Activated CD4-positive, alpha-beta T cell treated with anti-CD3 and anti-CD28 coated beads, Interleukin-2, amount 50 U/mL, for 16 hours (primary cell): ENCODE results near the gene CPZ.
"Not testable (repeated sequence)": the region's sequence is repeated elsewhere in the genome, so short reads cannot be mapped to it uniquely, and the experiment has no call there.

Experiments
- DNase-seq: peaks from one replicate; pipeline ENCODE4 v3.0.0-alpha.2; 2020

Gene CPZ

DNA sequence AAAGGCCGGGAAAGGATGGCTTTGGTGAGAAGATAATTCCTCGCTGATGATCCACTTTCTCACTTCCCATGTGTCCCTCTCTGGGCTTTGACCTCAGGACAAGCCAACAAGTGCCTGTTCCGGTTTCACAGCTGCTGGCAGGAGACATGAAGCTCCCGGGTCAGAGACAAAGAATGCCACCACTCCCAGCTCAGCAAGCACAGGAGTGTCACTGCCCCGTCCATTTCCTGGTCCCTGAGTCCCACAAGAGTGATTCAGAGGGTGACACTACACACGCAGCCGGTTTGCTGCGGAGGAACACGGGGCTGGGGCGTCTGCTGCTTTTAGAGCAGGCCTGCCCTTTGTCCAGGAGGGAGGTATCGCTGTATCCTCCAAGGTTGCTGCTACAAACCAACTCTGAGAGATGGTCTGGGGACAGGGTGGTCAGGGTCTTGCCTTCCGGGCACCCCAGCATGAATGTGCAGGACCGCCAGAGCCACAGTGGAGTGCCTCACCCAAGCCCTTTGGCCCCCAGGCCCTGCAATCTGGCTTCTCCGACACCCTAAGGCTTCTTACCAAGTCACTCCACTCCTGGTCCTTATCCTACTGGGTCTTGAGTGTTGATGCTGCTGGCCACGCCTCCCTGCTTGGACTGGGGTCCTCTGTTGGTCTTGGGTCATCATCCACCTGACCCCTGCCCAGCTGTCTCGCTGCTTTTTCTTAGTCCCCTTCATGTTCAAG is 49.5 kb downstream of the CPZ start:
- DNase-seq = no peak

DNA sequence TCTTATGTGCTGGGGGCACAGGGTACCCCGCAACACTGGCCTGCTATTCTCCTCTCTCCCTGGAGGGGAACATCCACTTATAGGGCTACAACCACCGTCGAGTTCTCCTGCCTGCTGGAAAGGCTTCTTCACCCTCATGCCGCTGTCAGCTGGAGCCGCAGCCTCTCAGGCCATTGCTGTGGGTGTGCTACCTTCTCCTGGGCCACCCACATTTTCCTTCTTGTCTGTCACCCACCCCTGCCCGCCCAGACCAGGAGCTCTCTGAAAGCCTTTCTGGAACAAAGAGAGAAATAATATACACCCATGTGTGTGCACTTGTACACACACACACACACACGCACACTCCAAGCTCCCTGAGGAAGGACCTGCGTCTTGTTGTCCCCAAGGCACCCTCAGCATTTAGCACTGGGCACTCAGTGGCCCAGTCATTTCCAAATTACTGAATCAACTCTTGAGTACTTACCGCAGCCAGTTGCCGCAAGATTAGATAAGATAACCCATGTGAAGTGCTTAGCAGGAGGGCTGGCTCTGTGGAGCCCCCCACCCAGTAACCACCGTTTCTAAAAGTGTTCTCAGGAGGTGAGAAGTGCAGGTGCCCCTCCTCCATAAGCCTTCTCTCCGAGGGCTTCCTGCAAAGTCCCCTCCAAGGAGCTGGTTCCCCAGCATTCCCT is 50.2 kb downstream of the CPZ start:
- DNase-seq = no peak

DNA sequence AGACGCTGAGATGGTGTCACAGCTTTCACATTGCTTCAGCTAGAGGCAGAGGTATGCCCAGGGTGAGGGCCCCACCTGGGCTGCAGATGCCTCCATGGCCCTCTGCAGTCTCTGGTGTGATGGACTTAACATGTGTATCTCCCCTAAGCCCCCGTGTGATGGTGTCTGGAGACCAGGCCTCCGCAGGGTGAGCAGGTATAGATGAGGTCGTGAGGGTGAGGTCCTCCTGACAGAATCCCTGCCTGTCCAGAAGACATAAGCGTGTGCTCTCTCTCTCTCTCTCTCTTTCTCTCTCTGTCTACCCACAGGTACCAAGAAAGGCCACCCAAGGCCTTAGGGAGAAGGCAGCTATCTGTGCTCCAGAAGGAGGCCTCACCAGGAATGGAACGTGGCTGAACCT is 50.9 kb downstream of the CPZ start:
- DNase-seq = no peak

DNA sequence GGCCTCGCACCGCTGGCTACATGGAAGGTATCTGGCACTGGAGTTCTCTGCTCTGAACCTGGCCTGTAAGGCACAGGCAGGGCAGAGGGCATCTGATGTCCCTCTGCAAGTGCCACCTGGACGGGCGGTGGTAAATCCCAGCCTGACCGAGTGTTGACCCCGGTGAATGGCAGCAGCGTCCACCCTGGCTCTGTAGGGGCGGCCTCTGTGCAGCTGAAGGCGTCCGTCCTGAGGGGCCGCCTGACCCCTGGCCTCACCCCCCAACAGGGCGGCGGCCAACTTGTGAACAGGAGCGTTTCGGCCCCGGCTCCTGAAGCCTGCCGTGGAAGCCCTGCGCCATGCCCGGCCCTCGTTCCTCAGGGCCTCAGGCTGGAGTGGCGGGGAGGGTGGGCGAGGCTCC is 51.4 kb downstream of the CPZ start:
- DNase-seq = no peak

DNA sequence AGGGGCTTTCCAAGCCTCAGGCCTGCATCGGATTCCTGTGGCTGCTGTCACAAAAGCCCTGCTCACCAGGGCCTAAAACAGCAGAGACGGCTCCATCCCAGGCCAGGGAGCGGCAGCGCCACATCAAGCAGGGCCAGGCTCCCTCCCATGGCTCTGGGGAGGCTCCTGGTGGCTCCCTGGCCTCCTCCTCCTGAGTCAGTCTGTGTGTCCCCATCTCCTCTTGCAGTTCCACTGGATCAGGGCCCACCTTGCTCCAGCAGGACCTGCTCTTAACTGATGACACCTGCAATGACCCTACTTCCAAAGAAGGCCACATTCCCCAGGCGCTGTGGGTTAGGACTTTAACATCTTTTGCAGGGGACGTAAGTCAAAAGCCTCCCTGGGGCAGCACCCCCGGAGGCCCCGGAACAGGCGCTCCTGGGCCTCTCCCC is 51.9 kb downstream of the CPZ start:
- no peak for DNase-seq

DNA sequence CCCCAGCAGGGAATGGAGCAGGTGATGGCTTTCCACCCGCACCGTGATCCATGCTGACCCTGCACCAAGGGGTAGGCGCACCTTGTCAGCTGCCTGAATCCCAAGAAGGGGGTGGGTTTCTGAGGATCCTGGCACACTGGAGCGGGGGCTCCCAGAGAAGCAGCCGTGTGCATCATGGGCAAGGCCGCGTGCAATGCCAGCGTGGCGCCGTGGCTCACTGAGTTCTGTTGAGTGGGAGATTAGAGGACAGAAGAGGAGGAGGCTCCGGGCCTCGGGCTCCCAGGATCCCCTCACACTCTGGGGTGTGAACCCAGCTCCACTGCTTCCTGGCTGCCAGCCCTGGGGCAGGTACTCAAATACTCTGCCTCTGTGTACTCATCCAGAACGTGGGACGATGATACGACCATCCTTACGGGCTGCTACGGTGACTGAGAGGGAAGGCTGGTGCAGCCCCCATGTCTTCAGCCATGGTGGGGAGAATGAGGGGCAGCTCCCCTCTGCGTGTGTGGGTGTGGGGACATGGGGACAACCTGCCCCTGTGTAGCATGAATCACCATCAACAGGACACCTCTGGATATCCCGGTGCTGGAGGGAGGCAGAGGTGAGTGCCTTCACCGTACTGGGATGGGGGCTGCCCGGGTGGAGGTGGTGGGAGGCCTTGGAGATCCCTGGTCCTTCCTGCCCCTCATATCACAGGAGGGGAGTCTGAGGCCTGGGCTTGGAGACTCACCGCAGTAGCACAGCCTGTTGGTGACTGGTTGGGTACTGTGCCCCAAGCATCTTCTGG is 52.6 kb downstream of the CPZ start:
- DNase-seq = no peak

DNA sequence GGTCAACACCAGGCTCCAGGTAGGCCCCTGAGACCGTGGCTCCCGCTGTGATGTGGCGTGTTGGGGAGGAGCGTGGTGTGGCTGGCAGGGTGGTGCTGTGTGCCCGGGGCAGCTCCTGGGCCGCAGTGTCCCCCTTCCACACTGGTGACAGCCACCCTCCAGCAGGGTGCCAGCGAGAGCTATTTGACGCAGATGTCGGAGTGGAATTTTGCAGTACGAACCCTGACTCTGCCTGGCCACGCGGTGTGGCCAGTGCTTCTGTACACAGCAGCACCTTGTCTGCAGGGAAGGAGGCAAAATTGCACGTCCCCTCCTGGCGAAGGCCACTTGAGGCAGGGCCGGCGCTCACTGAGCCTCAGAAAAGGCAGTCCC is 53.2 kb downstream of the CPZ start:
- DNase-seq = no peak

DNA sequence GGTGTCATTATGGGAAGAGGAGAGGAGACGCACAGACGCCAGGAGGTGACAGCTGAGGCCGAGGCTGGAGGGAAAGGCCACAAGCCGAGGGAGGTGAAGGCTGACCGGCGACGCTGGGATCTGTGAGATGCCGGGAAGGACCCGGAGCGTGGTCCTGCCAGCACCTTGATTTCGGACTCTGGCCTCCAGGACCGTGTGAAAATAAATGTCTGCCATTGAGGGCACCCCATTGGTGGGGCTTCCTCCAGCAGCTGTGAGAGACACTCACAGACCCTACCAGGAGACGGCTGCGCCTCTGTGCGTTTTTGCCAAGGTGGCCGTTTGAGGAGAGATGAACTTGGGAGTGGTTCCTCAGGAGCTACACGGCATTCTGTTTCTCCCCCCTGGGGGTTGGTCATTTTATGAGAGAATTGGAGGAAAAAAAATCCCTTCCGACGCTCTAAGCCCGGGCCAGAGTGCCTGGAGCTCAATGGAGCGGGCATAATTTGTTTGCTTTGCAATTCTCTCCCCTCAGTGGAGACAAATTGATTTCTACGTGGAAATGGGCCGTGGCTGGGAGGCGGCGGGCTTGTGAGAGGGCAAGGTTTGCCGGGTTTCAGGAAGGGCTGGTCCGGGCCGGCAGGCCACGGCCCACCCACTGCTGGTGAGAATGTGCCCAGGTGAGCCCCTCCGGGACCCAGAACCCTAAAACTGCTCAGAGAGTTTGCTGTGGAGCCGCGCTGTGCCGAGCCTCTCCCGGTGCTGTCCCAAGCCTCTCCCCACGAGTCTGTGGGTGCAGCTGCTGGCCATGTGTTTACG is 53.9 kb downstream of the CPZ start:
- DNase-seq = no peak

DNA sequence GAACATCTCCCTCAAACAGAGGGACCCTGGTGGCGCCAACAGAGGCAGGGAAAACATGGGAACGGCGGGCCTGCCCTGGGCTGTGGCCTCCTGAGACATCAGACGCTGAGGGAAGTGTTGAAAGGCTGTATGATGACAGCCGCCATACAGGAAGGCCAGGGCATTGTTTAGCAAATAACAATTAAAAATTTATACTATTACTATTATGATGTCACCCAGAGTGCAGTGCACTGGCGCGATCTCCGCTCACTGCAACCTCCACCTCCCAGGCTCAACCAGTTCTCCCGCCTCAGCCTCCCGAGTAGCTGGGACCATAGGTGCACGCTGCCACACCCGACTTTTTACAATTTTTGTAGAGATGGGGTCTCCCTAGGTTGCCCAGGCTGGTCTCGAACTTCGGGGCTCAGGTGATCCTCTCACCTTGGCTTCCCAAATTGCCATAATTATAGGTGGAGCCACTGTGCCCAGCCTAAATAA is 54.6 kb downstream of the CPZ start:
- DNase-seq = no peak

DNA sequence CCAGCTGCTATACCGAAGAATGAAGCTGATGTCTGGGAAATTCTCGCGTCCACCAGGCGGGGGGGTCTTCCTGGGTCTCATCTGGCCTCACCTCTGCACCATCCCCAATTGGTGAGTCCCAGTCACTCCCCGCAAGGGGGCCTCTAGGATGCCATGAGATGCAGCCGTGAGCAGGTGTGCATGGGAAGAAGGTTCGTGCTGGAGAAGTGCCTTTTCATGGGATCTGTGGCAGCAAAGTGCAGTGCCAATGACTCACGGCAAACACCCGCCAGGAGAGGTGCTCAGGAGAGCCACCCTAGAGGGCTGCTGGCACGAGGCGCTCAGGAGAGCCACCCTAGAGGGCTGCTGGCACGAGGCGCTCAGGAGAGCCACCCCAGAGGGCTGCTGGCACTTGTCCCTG is 55.1 kb downstream of the CPZ start:
- no peak for DNase-seq

DNA sequence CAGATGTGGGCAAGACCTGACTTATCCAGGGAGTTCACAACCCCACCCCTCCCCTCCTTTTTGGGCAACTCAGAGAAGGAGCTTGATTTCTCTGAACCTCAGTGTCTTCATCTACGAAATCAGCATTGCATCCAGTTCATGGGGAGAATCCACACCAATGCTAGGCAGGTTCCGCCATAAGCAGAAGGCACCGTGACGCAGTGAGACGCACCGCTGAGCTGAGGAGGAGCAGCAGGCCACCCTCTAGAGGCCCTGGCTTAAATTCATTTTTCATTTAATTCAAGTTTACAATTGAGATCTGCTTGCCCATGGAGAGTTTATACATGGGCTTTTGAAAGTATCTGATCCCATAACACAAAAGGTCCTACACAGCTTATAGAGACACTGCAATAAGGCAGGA is 55.7 kb downstream of the CPZ start:
- DNase-seq = no peak

DNA sequence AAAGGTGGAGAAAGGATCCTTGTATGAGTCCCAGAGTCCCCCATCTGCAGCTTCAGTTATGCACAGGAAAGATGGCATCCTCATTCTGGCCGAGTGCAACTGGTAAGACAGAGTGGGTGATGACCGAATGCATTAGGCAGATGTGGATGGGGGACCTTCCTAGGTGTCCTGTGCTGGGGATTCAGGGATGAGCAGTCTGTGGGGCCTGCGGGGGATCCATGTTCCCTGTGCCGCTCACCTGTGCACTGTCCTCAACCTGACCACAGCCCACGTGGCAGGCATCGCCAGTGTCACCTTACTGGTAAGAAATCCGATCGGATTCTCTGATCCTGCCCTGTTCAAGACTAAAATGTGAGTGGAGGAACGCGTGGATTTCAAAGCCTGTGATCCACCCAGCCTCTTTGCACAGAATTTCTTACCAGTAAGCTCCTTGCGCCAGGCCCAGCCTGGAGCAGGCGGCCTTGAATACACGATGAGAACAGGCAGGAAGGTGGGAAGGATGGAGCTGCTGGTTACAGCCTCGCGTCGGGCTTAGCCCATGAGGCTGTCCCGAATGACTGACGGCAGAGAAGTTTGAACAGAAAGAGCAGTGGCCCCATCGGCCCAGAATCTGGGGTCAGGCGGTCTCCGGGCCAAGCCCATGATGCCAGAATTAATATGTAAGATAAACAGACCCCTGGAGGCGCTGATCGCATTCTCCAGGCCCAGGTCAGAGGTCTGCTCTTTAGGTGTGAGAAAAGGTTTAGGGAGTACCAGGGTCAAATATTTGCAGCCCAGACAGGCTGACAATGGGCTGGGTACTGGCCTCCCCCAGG is 56.5 kb downstream of the CPZ start:
- DNase-seq = no peak

DNA sequence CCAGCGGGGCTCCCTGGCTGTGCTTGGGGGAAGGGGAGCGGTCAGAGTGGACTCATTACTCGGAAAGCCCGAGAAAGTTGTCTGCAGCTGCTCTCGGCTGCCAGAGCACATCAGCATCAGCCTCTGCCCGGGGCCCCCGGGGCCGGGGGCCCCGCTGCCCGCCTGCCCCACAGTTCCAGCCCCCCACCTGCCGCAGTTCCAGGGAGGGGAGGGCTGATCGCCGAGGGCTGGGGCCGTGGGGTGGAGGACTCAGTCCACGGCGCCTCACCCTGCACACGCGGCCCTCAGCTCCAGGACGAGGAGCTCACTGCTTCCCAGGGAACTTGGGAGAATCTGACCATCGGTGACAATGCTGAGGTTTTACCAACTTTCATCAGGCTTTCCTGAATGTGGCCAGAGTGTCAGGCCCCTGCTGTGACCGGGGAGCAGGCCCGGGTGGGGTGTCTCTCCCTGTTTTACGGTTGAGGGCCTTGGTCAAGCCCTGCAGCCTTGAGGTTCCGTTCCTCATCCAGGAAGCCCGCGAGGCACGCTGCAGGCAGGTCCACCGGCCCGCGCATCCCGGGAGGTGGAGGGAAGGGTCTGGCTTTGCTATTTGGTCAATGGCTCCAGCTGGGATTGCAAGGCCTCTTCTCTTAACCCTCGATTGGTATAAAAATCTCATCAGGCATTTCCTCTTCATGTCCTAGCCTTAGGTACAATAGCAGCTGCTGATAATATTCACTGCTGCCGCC is 57.2 kb downstream of the CPZ start:
- no peak for DNase-seq

DNA sequence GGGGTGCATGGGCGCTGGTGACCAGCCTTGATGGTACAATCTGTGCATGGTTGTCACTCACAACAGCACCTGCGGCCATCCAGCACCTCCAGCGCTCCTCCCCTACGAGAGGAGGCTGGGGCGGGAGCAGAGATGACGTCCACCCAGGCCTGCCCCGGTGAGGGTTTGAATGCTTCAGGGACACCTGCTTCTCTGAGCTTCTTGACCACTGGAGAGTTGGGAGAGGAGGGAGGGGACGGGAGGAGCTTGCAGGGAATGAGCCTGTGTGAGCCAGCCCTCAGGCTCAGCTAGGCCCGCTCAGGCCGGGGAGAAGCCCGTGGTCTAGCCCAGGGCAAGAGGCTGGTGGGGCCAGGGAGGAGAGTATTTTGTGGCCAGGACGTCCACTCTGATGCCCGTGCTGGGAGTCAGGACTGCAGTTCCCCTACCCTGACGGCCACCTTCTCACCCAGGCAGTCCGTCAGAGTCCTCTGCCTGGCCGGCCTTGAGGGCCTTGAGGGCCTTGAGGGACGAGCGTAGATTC is 59.2 kb downstream of the CPZ start:
- no peak for DNase-seq

DNA sequence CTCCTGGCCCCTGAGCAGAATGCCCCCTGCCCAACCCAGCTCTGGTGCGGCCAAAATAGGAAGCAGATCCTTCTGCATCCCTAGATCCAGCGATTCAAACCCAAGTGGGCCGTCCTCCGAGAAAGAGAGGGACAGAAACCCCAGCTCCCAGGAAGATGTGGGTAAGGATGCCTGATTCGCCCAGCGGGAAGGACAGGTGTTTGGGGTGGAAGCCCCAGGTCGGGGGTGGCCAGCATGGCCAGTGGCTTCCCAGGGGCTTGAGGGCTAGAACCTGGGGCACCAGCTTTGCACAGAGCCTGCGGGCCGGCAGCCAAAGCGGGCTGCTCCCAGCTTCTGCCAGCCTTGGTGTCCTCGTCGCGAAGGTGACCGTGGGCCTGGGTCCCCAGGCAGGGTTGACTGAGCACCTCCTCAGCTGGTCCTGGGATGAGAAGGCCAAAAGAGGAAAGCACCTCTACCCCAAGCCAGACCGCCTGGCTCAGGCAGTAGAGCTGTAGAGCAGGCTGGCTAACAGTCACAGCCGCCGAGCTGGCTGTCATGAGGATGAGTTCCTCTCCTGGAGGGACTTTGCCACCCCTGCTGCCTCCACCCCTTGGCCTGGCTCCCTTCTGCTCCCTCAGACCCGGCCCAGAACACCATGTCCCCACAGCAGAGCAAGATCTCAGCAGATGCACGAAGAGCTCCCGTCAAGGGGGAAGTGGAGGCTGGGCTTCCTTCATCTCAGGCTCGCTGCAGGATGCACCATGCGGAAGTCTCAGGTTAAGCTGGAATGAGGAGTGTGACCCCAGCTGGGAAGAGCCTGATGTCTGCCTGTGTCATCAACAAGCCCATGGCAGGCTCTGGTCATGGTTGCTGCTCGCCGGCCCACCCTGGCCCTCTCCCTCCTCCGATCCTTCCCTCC is 59.9 kb downstream of the CPZ start:
- DNase-seq = no peak

DNA sequence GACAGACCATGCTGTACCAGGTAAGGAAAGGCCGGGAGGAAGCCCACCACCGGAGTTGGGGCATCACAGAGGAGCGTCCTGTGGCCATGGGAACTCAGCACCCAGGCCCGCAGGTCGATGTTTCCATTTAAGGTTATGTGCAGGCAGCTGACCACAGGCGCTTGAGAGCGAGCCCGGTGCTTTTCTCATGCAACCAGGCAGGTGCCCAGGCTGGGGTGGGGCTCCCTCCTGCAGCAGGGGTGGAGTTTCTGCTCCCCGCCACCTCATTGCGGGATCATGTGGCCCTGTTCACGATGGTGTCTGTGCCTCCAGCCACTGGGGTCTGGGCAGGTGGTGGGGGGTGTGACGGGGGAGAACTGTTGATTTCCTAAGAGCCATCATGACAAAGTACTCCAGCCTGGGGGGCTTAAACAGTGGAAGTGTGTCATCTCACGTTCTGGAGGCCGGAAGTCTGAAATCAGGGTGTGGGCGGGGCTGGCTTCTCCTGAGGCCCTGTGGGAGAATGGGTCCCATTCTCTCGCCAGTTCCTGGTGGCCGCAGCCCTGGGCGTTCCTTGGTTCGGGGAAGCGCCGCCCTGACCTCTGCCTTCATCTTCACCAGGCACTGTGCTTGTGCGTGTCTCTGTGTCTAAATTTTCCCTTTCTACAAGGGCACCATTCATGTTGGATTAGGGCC is 60.9 kb downstream of the CPZ start:
- DNase-seq = no peak

DNA sequence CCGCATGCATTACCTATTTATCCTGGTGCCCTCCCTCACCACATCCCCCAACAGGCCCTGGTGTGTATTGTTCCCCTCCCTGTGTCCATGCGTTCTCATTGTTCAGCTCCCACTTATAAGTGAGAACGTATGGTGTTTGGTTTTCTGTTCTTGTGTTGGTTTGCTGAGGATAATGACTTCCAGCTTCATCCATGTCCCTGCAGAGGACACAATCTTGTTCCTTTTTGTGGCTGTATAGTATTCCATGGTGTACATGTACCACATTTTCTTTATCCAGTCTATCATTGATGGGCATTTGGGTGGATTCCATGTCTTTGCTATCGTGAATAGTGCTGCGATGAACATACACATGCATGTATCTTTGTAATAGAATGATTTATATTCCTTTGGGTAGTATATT is 61.6 kb downstream of the CPZ start:
- not testable (repeated sequence) for DNase-seq

DNA sequence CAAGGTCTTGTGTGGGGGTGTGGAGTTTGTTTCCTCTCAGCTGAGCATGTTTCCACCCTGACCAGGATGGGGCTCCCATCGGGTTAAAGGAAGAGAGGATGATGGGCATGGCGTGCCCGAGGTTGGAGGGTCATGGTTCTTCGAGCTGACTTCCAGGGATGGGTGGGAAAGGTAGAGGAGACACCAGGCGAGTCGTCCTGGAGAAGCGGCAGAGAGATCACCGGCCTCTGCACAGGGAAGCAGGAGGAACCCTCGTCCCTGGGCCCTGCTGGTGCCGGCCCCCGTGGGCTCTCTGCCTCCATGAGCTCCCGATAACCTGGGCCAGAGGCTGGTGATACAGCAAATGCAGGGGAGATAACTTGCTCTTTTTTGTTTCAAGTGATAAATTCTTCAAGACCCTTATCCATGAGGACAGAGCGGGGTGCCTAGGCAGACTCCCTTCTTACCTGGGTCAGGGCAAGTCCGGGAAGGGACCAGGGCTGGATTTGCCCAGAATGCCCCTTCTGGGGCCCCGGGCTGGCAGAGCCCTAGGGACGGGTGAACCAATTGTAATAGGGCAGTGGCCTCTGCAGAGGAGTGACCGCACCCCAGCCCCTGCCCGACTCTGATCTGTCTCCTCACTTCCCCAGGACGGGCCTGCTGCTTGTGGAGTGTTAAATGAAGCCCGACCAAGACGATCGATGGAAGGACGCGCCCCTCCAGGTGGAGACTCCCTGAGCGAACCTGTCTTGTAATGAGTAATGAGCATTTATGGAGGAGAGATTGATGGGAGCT is 63.0 kb downstream of the CPZ start:
- no peak for DNase-seq

DNA sequence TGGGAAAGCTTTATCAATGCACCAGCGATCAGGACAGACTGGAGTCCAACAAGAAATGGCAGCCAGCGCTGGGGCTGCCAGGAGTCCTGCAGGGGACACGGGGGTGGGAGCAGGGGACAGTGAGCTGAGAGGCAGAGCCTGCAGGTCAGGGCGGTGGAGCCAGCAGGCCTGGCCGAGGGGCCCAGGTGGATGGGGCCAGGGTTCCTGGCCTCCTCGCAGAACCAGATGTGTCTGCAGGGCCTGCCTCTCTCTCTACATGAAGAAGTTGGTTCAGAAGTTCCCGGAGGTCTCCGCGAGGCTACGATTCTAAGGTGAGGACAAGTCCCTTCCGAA is 63.6 kb downstream of the CPZ start:
- DNase-seq = no peak
